Measurements from ENCODE around the gene ZNF787.
A peak's percentile ranks its signal among the peaks of the same experiment; 100 is the strongest.

Gene ZNF787

GRCh38 chr19:56084835-56085536 is 36.1 kb downstream of the ZNF787 start:
- Histone ChIP-seq H3K9me3 (no peaks in the 10 kb centered on the region), H3K4me1 (peaks cover 26% of the 10 kb centered on the region), H3K4me2 (no peak overlapping the region), H3K36me3 (peaks cover 47% of the 10 kb centered on the region), H3K9ac (no peak overlapping the region), H3K27me3 (no peaks in the 10 kb centered on the region), H4K20me1 (peaks cover 64% of the 10 kb centered on the region), H3K27ac (no peak overlapping the region), H3K4me3 (no peak overlapping the region)
- no peak for TF ChIP-seq Cebpa-rat (IDR thresholded peaks at IDR 0.05)

GRCh38 chr19:56083668-56084067 is 37.4 kb downstream of the ZNF787 start:
- no peak overlapping the region for H3K4me2 ChIP-seq
- H3K27me3 ChIP-seq = no peaks in the 10 kb centered on the region
- H3K9me3 ChIP-seq = no peaks in the 10 kb centered on the region
- peaks cover 23% of the 10 kb centered on the region for H3K4me1 ChIP-seq
- no peak overlapping the region for H3K9ac ChIP-seq
- peaks cover 50% of the 10 kb centered on the region for H4K20me1 ChIP-seq
- TF ChIP-seq Cebpa-rat (IDR thresholded peaks at IDR 0.05) = no peak
- no peak overlapping the region for H3K4me3 ChIP-seq
- peaks cover 34% of the 10 kb centered on the region for H3K36me3 ChIP-seq
- H3K27ac ChIP-seq = no peak overlapping the region

GRCh38 chr19:56080669-56081401 is 40.3 kb downstream of the ZNF787 start:
- TF ChIP-seq Cebpa-rat (IDR thresholded peaks at IDR 0.05) = no peak
- Histone ChIP-seq H3K4me3 (peak overlapping the region; percentile 63), H3K27ac (peak overlapping the region; percentile 47)

GRCh38 chr19:56079609-56080008 is 41.5 kb downstream of the ZNF787 start:
- H3K36me3 ChIP-seq = no peaks in the 10 kb centered on the region
- no peak overlapping the region; the same call in 1 of the 2 replicates for H3K27ac ChIP-seq
- H3K4me1 ChIP-seq = peaks cover 23% of the 10 kb centered on the region
- H3K27me3 ChIP-seq = no peaks in the 10 kb centered on the region
- no peak overlapping the region for H3K4me3 ChIP-seq
- peaks cover 14% of the 10 kb centered on the region for H4K20me1 ChIP-seq
- no peak for TF ChIP-seq Cebpa-rat (IDR thresholded peaks at IDR 0.05)
- no peaks in the 10 kb centered on the region for H3K9me3 ChIP-seq
- no peak overlapping the region for H3K9ac ChIP-seq
- H3K4me2 ChIP-seq = no peak overlapping the region

More at GRCh38 chr19:56080669-56081401, 40.3 kb downstream of the ZNF787 start:
- Histone ChIP-seq H3K9ac (peak overlapping the region; percentile 65), H4K20me1 (peaks cover 26% of the 10 kb centered on the region), H3K4me2 (peak overlapping the region; percentile 98), H3K4me1 (peaks cover 23% of the 10 kb centered on the region), H3K27me3 (no peaks in the 10 kb centered on the region), H3K36me3 (peaks cover 8% of the 10 kb centered on the region), H3K9me3 (no peaks in the 10 kb centered on the region)

GRCh38 chr19:56076498-56076897 is 44.6 kb downstream of the ZNF787 start:
- Histone ChIP-seq H3K36me3 (no peaks in the 10 kb centered on the region), H3K4me1 (peaks cover 16% of the 10 kb centered on the region), H3K4me2 (no peak overlapping the region), H3K9ac (no peak overlapping the region), H3K27me3 (no peaks in the 10 kb centered on the region), H4K20me1 (no peaks in the 10 kb centered on the region), H3K9me3 (no peaks in the 10 kb centered on the region), H3K27ac (no peak overlapping the region), H3K4me3 (no peak overlapping the region)
- TF ChIP-seq Cebpa-rat (IDR thresholded peaks at IDR 0.05) = no peak

- TF ChIP-seq Cebpa-rat (IDR thresholded peaks at IDR 0.05) = no peak
- Histone ChIP-seq H3K9me3 (no peaks in the 10 kb centered on the region), H3K4me1 (peaks cover 10% of the 10 kb centered on the region), H3K27ac (no peak overlapping the region), H3K36me3 (no peaks in the 10 kb centered on the region), H3K27me3 (no peaks in the 10 kb centered on the region), H4K20me1 (no peaks in the 10 kb centered on the region), H3K4me2 (no peak overlapping the region), H3K4me3 (no peak overlapping the region), H3K9ac (no peak overlapping the region)
These were observed 49.9 kb downstream of the ZNF787 start for GRCh38 chr19:56071151-56071550.

GRCh38 chr19:56069642-56070041 is 51.5 kb downstream of the ZNF787 start:
- Histone ChIP-seq H3K27ac (no peak overlapping the region), H3K4me3 (no peak overlapping the region), H3K4me1 (peaks cover 12% of the 10 kb centered on the region), H3K4me2 (no peak overlapping the region), H3K36me3 (no peaks in the 10 kb centered on the region), H4K20me1 (no peaks in the 10 kb centered on the region), H3K9me3 (no peaks in the 10 kb centered on the region), H3K27me3 (no peaks in the 10 kb centered on the region), H3K9ac (no peak overlapping the region)
- TF ChIP-seq Cebpa-rat (IDR thresholded peaks at IDR 0.05) = no peak

- Histone ChIP-seq H3K36me3 (no peaks in the 10 kb centered on the region), H3K27me3 (no peaks in the 10 kb centered on the region), H3K4me1 (peaks cover 12% of the 10 kb centered on the region), H3K9me3 (no peaks in the 10 kb centered on the region), H3K4me2 (peak overlapping the region; percentile 80), H4K20me1 (no peaks in the 10 kb centered on the region), H3K27ac (no peak overlapping the region), H3K9ac (peak overlapping the region; percentile 47; the same call in 1 of the 2 replicates), H3K4me3 (peak overlapping the region; percentile 63)
- no peak for TF ChIP-seq Cebpa-rat (IDR thresholded peaks at IDR 0.05)
These were observed 54.7 kb downstream of the ZNF787 start for GRCh38 chr19:56066152-56067023.

GRCh38 chr19:56053596-56053995 is 67.5 kb downstream of the ZNF787 start:
- Histone ChIP-seq H3K4me3 (no peak overlapping the region), H3K27me3 (no peaks in the 10 kb centered on the region), H3K9ac (no peak overlapping the region), H3K27ac (no peak overlapping the region), H3K4me1 (no peaks in the 10 kb centered on the region), H3K4me2 (no peak overlapping the region), H3K36me3 (no peaks in the 10 kb centered on the region), H4K20me1 (no peaks in the 10 kb centered on the region), H3K9me3 (peaks cover 9% of the 10 kb centered on the region; the same call in 1 of the 2 replicates)
- TF ChIP-seq Cebpa-rat (IDR thresholded peaks at IDR 0.05) = no peak

All from BLaER1 (cell line).